HCT116 (cell line): ENCODE results near the gene GLRX. TPM values are rescaled to one million over a fixed set of nuclear protein-coding genes. Genes with fewer than 3 reads are reported as not detected.

Experiments
- ATAC-seq: fragments of 200-7000 bp; cut with Tn5 transposase; 2 replicates; pipeline ENCODE4 v1.9.1; 2020; ENCODE audit warnings: mild to moderate bottlenecking, moderate library complexity
- BruUV-seq: library from RNA; stranded (reverse); fragments of 400-500 nt; replicated peaks from 2 replicates; lab custom pipeline; 2021; lab: Mats Ljungman, UMichigan
- CTCF ChIA-PET: fragments of 300-600 bp; sonication (Branson Sonifier 250); formaldehyde crosslinking; loops from one replicate; lab custom pipeline; 2021; ENCODE audit warnings: antibody characterized with exemption; lab: Charles Lee
- POLR2A ChIA-PET: fragments of 300-600, 350-600 bp; sonication (Branson Sonifier 250); formaldehyde crosslinking; loops from one replicate; lab custom pipeline; 2021; ENCODE audit warnings: antibody characterized with exemption; lab: Charles Lee
- RAD21 ChIA-PET, 2 experiments: fragments of 300-600 bp; sonication (Branson Sonifier 250); formaldehyde crosslinking; loops; one replicate each; lab custom pipeline; 2023; ENCODE audit warnings: low total read pairs in 2 of 2; ENCODE audit not compliant: uncharacterized antibody in 2 of 2, unreplicated experiment in 2 of 2, low non-redundant PET in 1 of 2; lab: Charles Lee
- DNase-seq: peaks from one replicate; pipeline ENCODE4 v3.0.0-alpha.2; 2010; ENCODE audit warnings: low read depth, low spot score
- H2AFZ ChIP-seq: fragments of 200-600 bp; shearing (Covaris generic), sonication (generic); 2 replicates; pipeline ENCODE4 v1.6.1; 2017; ENCODE audit warnings: low read depth, mixed run types, mixed read lengths, antibody characterized with exemption, low read length; ENCODE audit not compliant: poor library complexity, severe bottlenecking
- H3K27ac ChIP-seq: 2 replicates; pipeline ENCODE4 v1.5.1; 2012; ENCODE audit warnings: low read depth, low read length
- H3K27me3 ChIP-seq: fragments of 200-600 bp; sonication (generic); 2 replicates; pipeline ENCODE4 v1.6.1; 2016; ENCODE audit warnings: mixed run types, low read length, mixed read lengths; ENCODE audit not compliant: insufficient read depth
- H3K36me3 ChIP-seq, 2 experiments: fragments of 200-500 bp in 1 of 2; fragments of 200-600 bp in 1 of 2; sonication (Bioruptor generic) in 1 of 2; sonication (generic) in 1 of 2; 2 replicates each; pipeline versions ENCODE4 v1.5.1 to v1.6.1; 2014 to 2016; ENCODE audit warnings: low read length in 2 of 2, inconsistent platforms in 1 of 2, mixed read lengths in 1 of 2, mixed run types in 1 of 2; ENCODE audit not compliant: insufficient read depth in 2 of 2, control insufficient read depth in 1 of 2
- H3K4me1 ChIP-seq, 2 experiments: fragments of 200-600 bp in 1 of 2; sonication (generic) in 1 of 2; 2 replicates each; pipeline versions ENCODE4 v1.5.1 to v1.6.1; 2012 to 2017; ENCODE audit warnings: low read length in 2 of 2, inconsistent platforms in 1 of 2, mild to moderate bottlenecking in 1 of 2, mixed read lengths in 1 of 2, mixed run types in 1 of 2, moderate library complexity in 1 of 2; ENCODE audit not compliant: insufficient read depth in 2 of 2, control insufficient read depth in 1 of 2
- H3K4me2 ChIP-seq: fragments of 200-600 bp; sonication (generic); 2 replicates; pipeline ENCODE4 v1.6.1; 2017; ENCODE audit warnings: mixed run types, low read length, mixed read lengths
- H3K4me3 ChIP-seq, 2 experiments: fragments of 200-600 bp in 1 of 2; sonication (generic) in 1 of 2; replicated peaks in 1 of 2; 2 replicates each; pipeline ENCODE4 v1.5.1; 2011 to 2016; ENCODE audit warnings: low read length in 2 of 2, control low read depth in 1 of 2, low read depth in 1 of 2, mild to moderate bottlenecking in 1 of 2, mixed read lengths in 1 of 2, mixed run types in 1 of 2
- H3K79me2 ChIP-seq: fragments of 200-600 bp; sonication (generic); 2 replicates; pipeline ENCODE4 v1.6.1; 2017; ENCODE audit warnings: mild to moderate bottlenecking, mixed run types, low read length, moderate library complexity, mixed read lengths; ENCODE audit not compliant: insufficient read depth
- H3K9ac ChIP-seq: fragments of 200-600 bp; sonication (generic); 2 replicates; pipeline ENCODE4 v1.6.1; 2016; ENCODE audit warnings: low read length, mixed read lengths
- H3K9me2 ChIP-seq: fragments of 200-600 bp; sonication (generic), shearing (Covaris generic); 2 replicates; pipeline ENCODE4 v1.6.1; 2017; ENCODE audit warnings: mixed run types, mild to moderate bottlenecking, moderate library complexity; ENCODE audit not compliant: insufficient read depth
- H3K9me3 ChIP-seq, 2 experiments: fragments of 200-500 bp in 1 of 2; fragments of 200-600 bp in 1 of 2; sonication (Bioruptor generic) in 1 of 2; sonication (generic) in 1 of 2; 2 replicates each; pipeline ENCODE4 v1.6.1; 2014 to 2017; ENCODE audit warnings: low read length in 2 of 2, mixed read lengths in 2 of 2, inconsistent platforms in 1 of 2, low read depth in 1 of 2, mild to moderate bottlenecking in 1 of 2, mixed run types in 1 of 2, moderate library complexity in 1 of 2; ENCODE audit not compliant: control insufficient read depth in 1 of 2, insufficient read depth in 1 of 2
- H4K20me1 ChIP-seq: fragments of 200-600 bp; sonication (generic), shearing (Covaris generic); 2 replicates; pipeline ENCODE4 v1.6.1; 2017; ENCODE audit warnings: mixed run types, mild to moderate bottlenecking, moderate library complexity; ENCODE audit not compliant: insufficient read depth
- EZH2 ChIP-seq: fragments of 200-600 bp; sonication (generic); IDR thresholded peaks from 2 replicates; pipeline ENCODE4 v1.6.1; 2017; ENCODE audit warnings: antibody characterized with exemption, mixed run types
- EZH2phosphoT487 ChIP-seq: fragments of 200-600 bp; IDR thresholded peaks from 2 replicates; pipeline ENCODE4 v1.6.1; 2018; ENCODE audit warnings: antibody characterized with exemption, borderline replicate concordance
- JUND ChIP-seq: IDR thresholded peaks from 2 replicates; pipeline ENCODE4 v1.6.1; 2012
- MAX ChIP-seq: IDR thresholded peaks from 2 replicates; pipeline ENCODE4 v1.6.1; 2012
- POLR2AphosphoS5 ChIP-seq: IDR thresholded peaks from 2 replicates; pipeline ENCODE4 v1.6.1; 2011; ENCODE audit warnings: mild to moderate bottlenecking, low read depth, low read length, moderate library complexity
- RAD21 ChIP-seq: IDR thresholded peaks from 2 replicates; pipeline ENCODE4 v1.6.1; 2012; ENCODE audit warnings: low read depth, mild to moderate bottlenecking
- REST ChIP-seq: IDR thresholded peaks from 2 replicates; pipeline ENCODE4 v1.6.1; 2012; ENCODE audit warnings: low read depth
- SIN3A ChIP-seq: IDR thresholded peaks from 2 replicates; pipeline ENCODE4 v1.6.1; 2012; ENCODE audit warnings: low read depth
- SP1 ChIP-seq: IDR thresholded peaks from 2 replicates; pipeline ENCODE4 v1.6.1; 2012; ENCODE audit warnings: low read depth
- SRF ChIP-seq: IDR thresholded peaks from 2 replicates; pipeline ENCODE4 v1.6.1; 2012; ENCODE audit warnings: low read depth
- YY1 ChIP-seq: IDR thresholded peaks from 2 replicates; pipeline ENCODE4 v1.6.1; 2011; ENCODE audit warnings: low read length, low read depth, moderate library complexity, mild to moderate bottlenecking; ENCODE audit not compliant: insufficient replicate concordance; ENCODE audit errors: extremely low read depth
- ZFX ChIP-seq: fragments of 450-650 bp; IDR thresholded peaks from 2 replicates; pipeline ENCODE4 v1.6.1; 2017
- ZNF274 ChIP-seq: fragments of 200-500 bp; sonication (Bioruptor generic); IDR thresholded peaks from 2 replicates; pipeline ENCODE4 v1.6.1; 2014; ENCODE audit warnings: mild to moderate bottlenecking, low read depth, low read length, inconsistent platforms
- intact Hi-C: fragments of 100-400 bp; cut with micrococcal nuclease; formaldehyde crosslinking; loops from 2 replicates; pipeline ENCODE4 v1.10.0; 2022
- total RNA-seq: library from RNA; stranded (reverse); gene quantifications from one replicate; pipeline ENCODE4 v1.2.1, GENCODE V29; 2021; ENCODE audit not compliant: unreplicated experiment
- TF ChIP-seq, protein P1 (sequence below), 3 experiments: fragments of 200-600 bp in 1 of 3; sonication (generic) in 1 of 3; IDR thresholded peaks in 2 of 3; conservative IDR thresholded peaks in 1 of 3; 2 replicates each; pipeline ENCODE4 v1.5.1; 2012 to 2017; ENCODE audit warnings: low read depth in 2 of 3, low read length in 2 of 3, antibody characterized with exemption in 1 of 3, borderline replicate concordance in 1 of 3, control low read depth in 1 of 3, mild to moderate bottlenecking in 1 of 3, mixed read lengths in 1 of 3, mixed run types in 1 of 3, moderate library complexity in 1 of 3; ENCODE audit not compliant: insufficient read depth in 1 of 3

Gene GLRX
- total RNA-seq, 1 experiment from 2014 or later = 29.3 TPM

- RAD21 ChIA-PET = interaction anchor here in 1 of 2 experiments (0.7 to 1.0 kb wide), 6 partner anchors 41 to 137 kb away, joined by 3 to 6 read pairs (median 4); partner anchors contain the start of genes GLRX and RFESD
- Histone ChIP-seq H3K9me3 (no peaks in the 10 kb centered on the region), H3K27ac (no peak overlapping the region), H4K20me1 (no peaks in the 10 kb centered on the region), H3K4me3 (no peak overlapping the region), H3K9ac (no peak overlapping the region), H3K4me1 (no peaks in the 10 kb centered on the region), H3K9me2 (no peaks in the 10 kb centered on the region), H3K27me3 (no peaks in the 10 kb centered on the region), H3K79me2 (no peaks in the 10 kb centered on the region), H3K36me3 (peaks cover 0 to 3% of the 10 kb centered on the region in 2 experiments; a peak in 1 of 4 replicates), H3K4me2 (no peak overlapping the region), H2AFZ (no peak overlapping the region)
- BruUV-seq = no TSS peak
- peak; percentile 62 for DNase-seq
- peak; percentile 99 for ATAC-seq
- CTCF ChIA-PET = interaction anchor here (0.7 to 2.1 kb wide), 37 partner anchors 8 to 814 kb away, joined by 3 to 30 read pairs (median 4); partner anchors contain the start of genes GLRX and RFESD
- intact Hi-C loops = loop anchor here (1.0 kb wide), 3 partner anchors 66 to 555 kb away; no protein-coding TSS in a partner anchor
- POLR2A ChIA-PET = interaction anchor here (1.3 to 1.9 kb wide), 2 partner anchors 41 to 134 kb away, joined by 5 to 7 read pairs; partner anchors contain the start of genes GLRX and RFESD
- TF ChIP-seq SRF (no peak), SP1 (no peak), YY1 (peak; percentile 42), ZFX (no peak), EZH2phosphoT487 (no peak), EZH2 (no peak), REST (no peak), SIN3A (no peak), ZNF274 (no peak), RAD21 (peak; percentile 94), MAX (no peak), JUND (no peak), POLR2AphosphoS5 (no peak)
- TF ChIP-seq, protein P1, sequence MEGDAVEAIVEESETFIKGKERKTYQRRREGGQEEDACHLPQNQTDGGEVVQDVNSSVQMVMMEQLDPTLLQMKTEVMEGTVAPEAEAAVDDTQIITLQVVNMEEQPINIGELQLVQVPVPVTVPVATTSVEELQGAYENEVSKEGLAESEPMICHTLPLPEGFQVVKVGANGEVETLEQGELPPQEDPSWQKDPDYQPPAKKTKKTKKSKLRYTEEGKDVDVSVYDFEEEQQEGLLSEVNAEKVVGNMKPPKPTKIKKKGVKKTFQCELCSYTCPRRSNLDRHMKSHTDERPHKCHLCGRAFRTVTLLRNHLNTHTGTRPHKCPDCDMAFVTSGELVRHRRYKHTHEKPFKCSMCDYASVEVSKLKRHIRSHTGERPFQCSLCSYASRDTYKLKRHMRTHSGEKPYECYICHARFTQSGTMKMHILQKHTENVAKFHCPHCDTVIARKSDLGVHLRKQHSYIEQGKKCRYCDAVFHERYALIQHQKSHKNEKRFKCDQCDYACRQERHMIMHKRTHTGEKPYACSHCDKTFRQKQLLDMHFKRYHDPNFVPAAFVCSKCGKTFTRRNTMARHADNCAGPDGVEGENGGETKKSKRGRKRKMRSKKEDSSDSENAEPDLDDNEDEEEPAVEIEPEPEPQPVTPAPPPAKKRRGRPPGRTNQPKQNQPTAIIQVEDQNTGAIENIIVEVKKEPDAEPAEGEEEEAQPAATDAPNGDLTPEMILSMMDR (IDR thresholded peaks at IDR 0.05 in 2 of 3, conservative IDR thresholded peaks at IDR 0.05 in 1 of 3; ENCODE audit: borderline replicate concordance in 1 of 3, insufficient read depth in 1 of 3, low read depth in 2 of 3, low read length in 2 of 3) = peak; percentile 88 to 99 (median 95)
Observed at GRCh38 chr5:95781101-95781583, 41.4 kb downstream of the GLRX start.
